ENCODE data around the gene PLA2G2F.

GRCh38 chr1:20139776-20140612 is 871 bp downstream of the PLA2G2F start:
- TF ChIP-seq NPAS2 (CRISPR knock-in tag; IDR thresholded peaks at IDR 0.05; ENCODE audit: borderline replicate concordance) = no peak
- TF ChIP-seq MAZ (IDR thresholded peaks at IDR 0.05; ENCODE audit: borderline replicate concordance, low read depth, low read length) = no peak
- TF ChIP-seq CTCF (IDR thresholded peaks at IDR 0.05) = no peak
- no peak for TF ChIP-seq CEBPB (IDR thresholded peaks at IDR 0.05)
- no peak for TF ChIP-seq NR3C1 (IDR thresholded peaks at IDR 0.05)
- no peak for TF ChIP-seq EP300 (IDR thresholded peaks at IDR 0.05)
- no peak for TF ChIP-seq MAFK (IDR thresholded peaks at IDR 0.05; ENCODE audit: partially characterized antibody)
- TF ChIP-seq POLR2A (IDR thresholded peaks at IDR 0.05; ENCODE audit: low read length) = no peak
- no peak for TF ChIP-seq ZNF302 (CRISPR knock-in tag; IDR thresholded peaks at IDR 0.05)
- no peak for TF ChIP-seq HOXB13 (CRISPR knock-in tag; IDR thresholded peaks at IDR 0.05; ENCODE audit: low read depth)
- no peak for TF ChIP-seq EHMT2 (IDR thresholded peaks at IDR 0.05; ENCODE audit: low read depth)
